ENCODE measurements around the gene BLOC1S4.

BLOC1S4 gene

GRCh38 chr4:6703786-6704185 lies 12.2 kb upstream of the BLOC1S4 start:
- Histone ChIP-seq H3K4me3 (ENCODE audit: insufficient read depth, low read length, poor library complexity, severe bottlenecking) (no peak overlapping the region), H3K79me2 (ENCODE audit: insufficient read depth, low read length) (peaks cover 13% of the 10 kb centered on the region; the same call in 1 of the 2 replicates)
- TF ChIP-seq EZH2phosphoT487 (conservative IDR thresholded peaks at IDR 0.05; ENCODE audit: low read length) (no peak), CTCF (IDR thresholded peaks at IDR 0.05; ENCODE audit: insufficient read depth, low read length, poor library complexity, severe bottlenecking) (no peak)

GRCh38 chr4:6705646-6706045 lies 10.3 kb upstream of the BLOC1S4 start:
- Histone ChIP-seq H3F3A (ENCODE audit: insufficient read depth) (0 out of 2 replicates have a peak, but pooled peaks cover 5% of the 10 kb centered on the region), H3K9ac (ENCODE audit: low read length) (no peak overlapping the region), H3K27me3 (ENCODE audit: low read length) (no peaks in the 10 kb centered on the region), H3K4me2 (ENCODE audit: low read depth, low read length, poor library complexity, severe bottlenecking) (no peak overlapping the region), H3K36me3 (ENCODE audit: low read length) (peaks cover 8% of the 10 kb centered on the region; the same call in 1 of the 2 replicates), H3K4me3 (ENCODE audit: insufficient read depth, low read length, poor library complexity, severe bottlenecking) (no peak overlapping the region), H3K9me2 (replicated peaks; ENCODE audit: insufficient read depth, low read length) (no peaks in the 10 kb centered on the region), H3K9me3 (ENCODE audit: insufficient read depth, low read length) (no peaks in the 10 kb centered on the region; the same call in 1 of the 2 replicates), H2AFZ (ENCODE audit: low read depth, low read length, severe bottlenecking) (no peak overlapping the region), H3K79me2 (ENCODE audit: insufficient read depth, low read length) (peaks cover 17% of the 10 kb centered on the region; the same call in 1 of the 2 replicates), H4K20me1 (ENCODE audit: low read depth, low read length) (no peaks in the 10 kb centered on the region), H3K27ac (ENCODE audit: low read depth, low read length) (no peak overlapping the region)
- no peak for TF ChIP-seq EZH2phosphoT487 (conservative IDR thresholded peaks at IDR 0.05; ENCODE audit: low read length)
- no peak for TF ChIP-seq CTCF (IDR thresholded peaks at IDR 0.05; ENCODE audit: insufficient read depth, low read length, poor library complexity, severe bottlenecking)

More at GRCh38 chr4:6703786-6704185, 12.2 kb upstream of the BLOC1S4 start:
- Histone ChIP-seq H3K9me3 (ENCODE audit: insufficient read depth, low read length) (no peaks in the 10 kb centered on the region), H3K27ac (ENCODE audit: low read depth, low read length) (no peak overlapping the region), H4K20me1 (ENCODE audit: low read depth, low read length) (no peaks in the 10 kb centered on the region), H3K4me2 (ENCODE audit: low read depth, low read length, poor library complexity, severe bottlenecking) (no peak overlapping the region), H3K27me3 (ENCODE audit: low read length) (no peaks in the 10 kb centered on the region), H2AFZ (ENCODE audit: low read depth, low read length, severe bottlenecking) (no peak overlapping the region), H3F3A (ENCODE audit: insufficient read depth) (no peaks in the 10 kb centered on the region), H3K9ac (ENCODE audit: low read length) (no peak overlapping the region), H3K9me2 (replicated peaks; ENCODE audit: insufficient read depth, low read length) (no peaks in the 10 kb centered on the region), H3K36me3 (ENCODE audit: low read length) (peaks cover 8% of the 10 kb centered on the region; the same call in 1 of the 2 replicates)

GRCh38 chr4:6706173-6706572 lies 9.8 kb upstream of the BLOC1S4 start:
- no peak overlapping the region for H3K4me3 ChIP-seq (ENCODE audit: insufficient read depth, low read length, poor library complexity, severe bottlenecking)
- no peaks in the 10 kb centered on the region for H3K9me2 ChIP-seq (replicated peaks; ENCODE audit: insufficient read depth, low read length)
- TF ChIP-seq EZH2phosphoT487 (conservative IDR thresholded peaks at IDR 0.05; ENCODE audit: low read length) (no peak), CTCF (IDR thresholded peaks at IDR 0.05; ENCODE audit: insufficient read depth, low read length, poor library complexity, severe bottlenecking) (no peak)
- no peaks in the 10 kb centered on the region; the same call in 1 of the 2 replicates for H3K9me3 ChIP-seq (ENCODE audit: insufficient read depth, low read length)
- H3K36me3 ChIP-seq (ENCODE audit: low read length) = peaks cover 8% of the 10 kb centered on the region; the same call in 1 of the 2 replicates
- no peak overlapping the region for H3K27ac ChIP-seq (ENCODE audit: low read depth, low read length)
- H2AFZ ChIP-seq (ENCODE audit: low read depth, low read length, severe bottlenecking) = no peak overlapping the region
- peaks cover 17% of the 10 kb centered on the region; the same call in 1 of the 2 replicates for H3K79me2 ChIP-seq (ENCODE audit: insufficient read depth, low read length)
- no peak overlapping the region for H3K4me2 ChIP-seq (ENCODE audit: low read depth, low read length, poor library complexity, severe bottlenecking)
- no peak overlapping the region for H3K9ac ChIP-seq (ENCODE audit: low read length)
- no peaks in the 10 kb centered on the region for H3K27me3 ChIP-seq (ENCODE audit: low read length)
- no peaks in the 10 kb centered on the region for H4K20me1 ChIP-seq (ENCODE audit: low read depth, low read length)
- 0 out of 2 replicates have a peak, but pooled peaks cover 5% of the 10 kb centered on the region for H3F3A ChIP-seq (ENCODE audit: insufficient read depth)

Measured in SU-DHL-6 (cell line).